Caco-2 (cell line): ENCODE data around the gene GTF2H2. TPM values are rescaled to one million over a fixed set of nuclear protein-coding genes. Genes with fewer than 3 reads are reported as not detected.
"Not testable (repeated sequence)": the region's sequence is repeated elsewhere in the genome, so short reads cannot be mapped to it uniquely, and the experiment has no call there.

Source experiments
- BruUV-seq: library from RNA; stranded (reverse); fragments of 400-500 nt; replicated peaks from 2 replicates; lab custom pipeline; 2021; lab: Mats Ljungman, UMichigan
- CTCF ChIA-PET: fragments of 300-600 bp; sonication (Branson Sonifier 250); formaldehyde crosslinking; loops from one replicate; lab custom pipeline; 2022; ENCODE audit warnings: antibody characterized with exemption; lab: Charles Lee
- POLR2A ChIA-PET: fragments of 300-600 bp; sonication (Branson Sonifier 250); formaldehyde crosslinking; loops from one replicate; lab custom pipeline; 2022; ENCODE audit warnings: antibody characterized with exemption; lab: Charles Lee
- DNase-seq, 2 experiments: peaks; one replicate each; pipeline versions ENCODE4 v3.0.0 to v3.0.0-alpha.2; 2020 to 2022
- H3K27me3 ChIP-seq: replicated peaks from 2 replicates; pipeline ENCODE4 v1.6.0; 2011; ENCODE audit warnings: low read length; ENCODE audit not compliant: control insufficient read depth, insufficient read depth
- H3K36me3 ChIP-seq: 2 replicates; pipeline ENCODE4 v1.5.1; 2011; ENCODE audit warnings: low read length; ENCODE audit not compliant: control insufficient read depth, insufficient read depth
- H3K4me1 ChIP-seq: fragments of 250-450 bp; sonication (Bioruptor Pico); 2 replicates; pipeline ENCODE4 v1.5.1; 2020; ENCODE audit warnings: mild to moderate bottlenecking
- H3K4me3 ChIP-seq: 2 replicates; pipeline ENCODE4 v1.5.1; 2011; ENCODE audit warnings: low read depth, mild to moderate bottlenecking, control low read depth, low read length
- H3K9me3 ChIP-seq: fragments of 250-450 bp; sonication (Bioruptor Pico); 2 replicates; pipeline ENCODE4 v1.5.1; 2020; ENCODE audit warnings: mild to moderate bottlenecking, moderate library complexity
- H3K27ac Mint-ChIP-seq: one replicate; pipeline ENCODE4 v1.8.0; 2022; ENCODE audit warnings: mixed read lengths; ENCODE audit not compliant: unreplicated experiment
- H3K27me3 Mint-ChIP-seq: one replicate; pipeline ENCODE4 v1.8.0; 2022; ENCODE audit warnings: mixed read lengths; ENCODE audit not compliant: insufficient read depth, unreplicated experiment
- H3K36me3 Mint-ChIP-seq: one replicate; pipeline ENCODE4 v1.8.0; 2022; ENCODE audit warnings: mild to moderate bottlenecking, mixed read lengths; ENCODE audit not compliant: insufficient read depth, unreplicated experiment
- H3K4me1 Mint-ChIP-seq: one replicate; pipeline ENCODE4 v1.8.0; 2022; ENCODE audit warnings: low read depth, mixed read lengths; ENCODE audit not compliant: unreplicated experiment
- H3K4me3 Mint-ChIP-seq: one replicate; pipeline ENCODE4 v1.8.0; 2022; ENCODE audit warnings: mild to moderate bottlenecking, moderate library complexity, mixed read lengths; ENCODE audit not compliant: unreplicated experiment
- H3K9me3 Mint-ChIP-seq: one replicate; pipeline ENCODE4 v1.8.0; 2022; ENCODE audit warnings: mixed read lengths; ENCODE audit not compliant: unreplicated experiment
- intact Hi-C: fragments of 100-400 bp; cut with micrococcal nuclease; formaldehyde crosslinking; loops from one replicate; pipeline ENCODE4 v1.10.0; 2022; ENCODE audit not compliant: unreplicated experiment
- total RNA-seq: library from RNA; stranded (reverse); gene quantifications from 2 replicates; pipeline ENCODE4 v1.2.3, GENCODE V29; 2022

Gene GTF2H2
- total RNA-seq, 1 experiment from 2014 or later: 70.0 TPM

GRCh38 chr5:71044808-71045207 lies 22.7 kb downstream of the GTF2H2 start:
- H3K4me1 ChIP-seq, H3K36me3 ChIP-seq, H3K4me1 Mint-ChIP-seq, CTCF ChIA-PET, POLR2A ChIA-PET, H3K27ac Mint-ChIP-seq, H3K27me3 Mint-ChIP-seq, H3K9me3 Mint-ChIP-seq, BruUV-seq, H3K4me3 Mint-ChIP-seq, H3K36me3 Mint-ChIP-seq, H3K9me3 ChIP-seq, H3K4me3 ChIP-seq, H3K27me3 ChIP-seq, intact Hi-C loops, DNase-seq: not testable (repeated sequence)

GRCh38 chr5:71044128-71044527 lies 23.3 kb downstream of the GTF2H2 start:
- intact Hi-C loops, CTCF ChIA-PET, POLR2A ChIA-PET, H3K4me3 Mint-ChIP-seq, H3K27ac Mint-ChIP-seq, H3K36me3 ChIP-seq, H3K27me3 ChIP-seq, DNase-seq, H3K27me3 Mint-ChIP-seq, H3K36me3 Mint-ChIP-seq, H3K9me3 ChIP-seq, H3K4me1 Mint-ChIP-seq, BruUV-seq, H3K9me3 Mint-ChIP-seq, H3K4me1 ChIP-seq, H3K4me3 ChIP-seq: not testable (repeated sequence)

DNA sequence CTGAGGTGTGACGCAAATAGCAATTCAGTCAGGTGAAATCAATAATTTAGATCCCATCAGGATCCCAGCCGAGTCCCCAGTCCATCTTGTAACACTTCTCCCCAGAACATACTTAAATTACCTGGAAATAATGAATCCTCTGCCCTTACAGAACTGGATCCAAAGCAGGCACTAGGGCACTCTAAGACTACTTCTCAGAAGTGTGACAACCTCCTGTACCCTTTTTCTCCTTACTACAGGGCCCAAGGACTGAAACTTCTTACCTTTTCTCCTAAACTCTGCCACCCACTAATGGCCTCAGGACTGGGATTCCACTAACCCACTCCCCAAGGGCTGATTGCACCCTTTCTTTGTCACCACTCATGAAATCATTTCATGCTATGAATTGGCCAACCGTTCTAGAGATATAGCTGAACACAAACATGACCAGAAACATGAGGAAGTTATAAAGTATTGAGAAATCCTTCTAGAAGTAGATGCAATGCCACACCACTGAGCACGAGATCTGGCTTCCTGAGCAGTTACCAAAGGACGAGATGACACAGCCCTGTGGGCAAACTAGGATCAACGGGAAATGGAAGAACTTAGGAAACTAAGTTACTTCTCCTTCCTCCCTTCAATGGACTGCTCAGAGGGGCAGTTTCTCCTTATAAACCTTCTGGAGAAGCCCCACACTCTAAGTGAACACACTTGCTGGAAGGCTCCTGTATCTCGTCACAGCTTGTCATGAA lies 36.3 kb downstream of the GTF2H2 start:
- intact Hi-C loops, H3K36me3 Mint-ChIP-seq, BruUV-seq, H3K4me1 Mint-ChIP-seq, H3K9me3 ChIP-seq, H3K27me3 Mint-ChIP-seq, H3K4me1 ChIP-seq, H3K27me3 ChIP-seq, CTCF ChIA-PET, H3K4me3 ChIP-seq, H3K9me3 Mint-ChIP-seq, DNase-seq, H3K27ac Mint-ChIP-seq, H3K4me3 Mint-ChIP-seq, H3K36me3 ChIP-seq, POLR2A ChIA-PET: not testable (repeated sequence)

DNA sequence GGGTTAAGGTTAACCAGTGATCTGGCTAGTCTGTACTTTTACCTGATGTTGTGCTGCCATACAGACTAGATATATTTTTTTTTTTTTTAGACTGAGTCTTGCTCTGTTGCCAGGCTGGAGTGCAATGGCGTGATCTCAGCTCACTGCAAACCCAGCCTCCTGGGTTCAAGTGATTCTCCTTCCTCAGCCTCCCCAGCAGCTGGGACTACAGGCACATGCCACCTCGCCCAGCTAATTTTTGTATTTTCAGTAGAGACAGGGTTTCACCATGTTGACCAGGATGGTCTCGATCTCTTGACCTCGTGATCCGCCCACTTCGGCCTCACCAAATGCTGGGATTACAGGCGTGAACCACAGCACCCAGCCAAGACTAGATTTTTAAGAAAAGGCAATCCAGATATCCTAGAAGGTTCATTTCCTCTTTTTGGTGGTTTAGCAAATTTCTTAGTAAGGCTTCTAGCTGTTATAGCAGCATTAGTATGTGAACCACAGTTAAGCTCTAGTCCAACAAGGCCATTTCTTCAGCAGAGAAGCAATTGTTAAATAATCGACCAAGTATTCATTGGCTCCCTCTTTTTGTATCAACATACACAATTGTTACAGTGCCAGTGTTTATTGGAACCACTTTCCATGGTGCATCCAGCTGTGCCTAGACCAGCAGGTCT lies 42.1 kb downstream of the GTF2H2 start, which contains the start of gene NAIP:
NAIP (minus strand) TSS at position 51 of the 665 bp plus-strand sequence. CDS start 12,424 bp downstream, outside the sequence.
- CTCF ChIA-PET, H3K27ac Mint-ChIP-seq, H3K4me1 Mint-ChIP-seq, H3K4me1 ChIP-seq, POLR2A ChIA-PET, H3K36me3 Mint-ChIP-seq, H3K9me3 Mint-ChIP-seq, DNase-seq, H3K4me3 Mint-ChIP-seq, intact Hi-C loops, H3K36me3 ChIP-seq, BruUV-seq, H3K27me3 Mint-ChIP-seq, H3K4me3 ChIP-seq, H3K9me3 ChIP-seq, H3K27me3 ChIP-seq: not testable (repeated sequence)

DNA sequence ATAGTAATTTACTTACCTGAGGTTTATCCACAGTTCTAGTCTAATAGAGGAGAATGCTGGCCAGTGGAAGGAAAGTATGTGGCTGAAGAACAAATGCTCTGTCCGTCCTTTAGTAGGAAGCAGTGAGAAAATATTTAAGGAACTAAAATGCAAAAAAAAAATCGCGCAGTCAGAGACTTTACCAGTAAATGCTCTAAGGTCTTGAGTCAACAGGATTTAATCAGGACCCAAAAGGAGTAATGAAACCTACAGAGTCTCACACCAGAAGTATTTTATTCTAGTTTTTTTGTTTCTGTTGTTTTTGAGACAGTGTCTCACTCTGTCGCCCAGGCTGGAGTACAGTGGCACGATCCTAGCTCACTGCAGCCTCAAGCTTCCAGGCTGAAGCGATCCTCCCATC lies 46.8 kb downstream of the GTF2H2 start:
- H3K9me3 Mint-ChIP-seq, H3K4me3 Mint-ChIP-seq, DNase-seq, H3K4me3 ChIP-seq, H3K9me3 ChIP-seq, BruUV-seq, H3K4me1 Mint-ChIP-seq, H3K27me3 Mint-ChIP-seq, H3K4me1 ChIP-seq, POLR2A ChIA-PET, intact Hi-C loops, H3K27me3 ChIP-seq, H3K36me3 ChIP-seq, CTCF ChIA-PET, H3K27ac Mint-ChIP-seq, H3K36me3 Mint-ChIP-seq: not testable (repeated sequence)

DNA sequence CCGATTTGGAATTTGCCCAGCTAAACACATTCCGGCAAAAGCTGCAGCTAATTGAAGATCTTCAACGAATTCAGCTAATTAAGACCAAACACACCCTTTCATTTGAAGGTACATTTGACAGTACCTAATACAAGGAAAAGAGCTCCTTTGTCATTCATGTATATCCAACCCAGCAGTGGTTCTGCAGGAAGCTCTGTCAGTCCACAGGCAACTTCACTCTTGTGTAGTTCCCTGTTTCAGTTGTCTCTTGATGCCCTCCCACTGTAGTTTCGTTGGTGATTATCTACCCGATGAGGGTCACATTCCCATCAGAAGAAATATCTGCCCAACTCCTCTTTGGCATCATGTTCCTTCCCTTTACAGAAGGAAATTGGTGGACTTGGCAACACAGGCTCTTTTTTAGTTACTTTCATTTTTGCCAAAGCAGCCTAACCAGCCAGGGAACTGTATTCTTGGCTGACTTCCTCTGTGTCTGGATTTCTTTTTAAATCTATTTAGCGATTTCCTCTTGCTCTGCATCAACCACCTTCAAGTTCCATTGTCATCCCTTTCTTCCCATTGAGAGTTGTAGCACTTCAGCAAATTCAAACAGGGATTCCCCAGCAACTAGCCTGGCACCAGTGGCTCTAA lies 49.0 kb downstream of the GTF2H2 start:
- H3K9me3 Mint-ChIP-seq, DNase-seq, H3K36me3 Mint-ChIP-seq, intact Hi-C loops, H3K27me3 ChIP-seq, H3K4me1 ChIP-seq, CTCF ChIA-PET, POLR2A ChIA-PET, H3K27ac Mint-ChIP-seq, H3K4me3 Mint-ChIP-seq, BruUV-seq, H3K36me3 ChIP-seq, H3K9me3 ChIP-seq, H3K4me1 Mint-ChIP-seq, H3K4me3 ChIP-seq, H3K27me3 Mint-ChIP-seq: not testable (repeated sequence)
